NCI-H82 treated with DMSO at 0.1 percent for 48 hours (cell line): ENCODE measurements around the gene SDCBP2.

Experiments used
- DNase-seq: peaks from one replicate; lab custom pipeline; 2025; ENCODE audit not compliant: unreplicated experiment; lab: John Stamatoyannopoulos, UW

The SDCBP2 gene

GRCh38 chr20:1315804-1316203, 13.1 kb downstream of the SDCBP2 start:
- DNase-seq, result no peak

- DNase-seq, result peak; percentile 52
Measured at GRCh38 chr20:1313236-1313964, 15.5 kb downstream of the SDCBP2 start.

GRCh38 chr20:1312904-1313235, 16.1 kb downstream of the SDCBP2 start:
- no peak for DNase-seq

GRCh38 chr20:1312308-1312707, 16.6 kb downstream of the SDCBP2 start:
- DNase-seq, result no peak

- no peak for DNase-seq
Measured at GRCh38 chr20:1310506-1311190, 18.3 kb downstream of the SDCBP2 start.

GRCh38 chr20:1310071-1310470, 18.9 kb downstream of the SDCBP2 start:
- no peak for DNase-seq

GRCh38 chr20:1309439-1309847, 19.5 kb downstream of the SDCBP2 start:
- DNase-seq, result no peak

GRCh38 chr20:1308702-1309095, 20.2 kb downstream of the SDCBP2 start:
- DNase-seq, result no peak

GRCh38 chr20:1308067-1308701, 20.8 kb downstream of the SDCBP2 start:
- DNase-seq, result no peak

GRCh38 chr20:1307571-1307971, 21.4 kb downstream of the SDCBP2 start:
- DNase-seq, result no peak

- no peak for DNase-seq
Measured at GRCh38 chr20:1307171-1307570, 21.8 kb downstream of the SDCBP2 start.

- DNase-seq, result no peak
Measured at GRCh38 chr20:1306316-1307135, 22.4 kb downstream of the SDCBP2 start.

- no peak for DNase-seq
Measured at GRCh38 chr20:1305712-1306111, 23.2 kb downstream of the SDCBP2 start.

- DNase-seq, result no peak
Measured at GRCh38 chr20:1304710-1305515, 24.0 kb downstream of the SDCBP2 start.

GRCh38 chr20:1302685-1303541, 26.0 kb downstream of the SDCBP2 start:
- DNase-seq, result no peak

GRCh38 chr20:1301031-1301529, 27.9 kb downstream of the SDCBP2 start:
- no peak for DNase-seq

GRCh38 chr20:1300083-1300840, 28.7 kb downstream of the SDCBP2 start:
- no peak for DNase-seq

GRCh38 chr20:1299522-1299921, 29.4 kb downstream of the SDCBP2 start:
- DNase-seq, result no peak
